Glomerular visceral epithelial cell (primary cell): ENCODE measurements around the gene SLC66A2.
"Not testable (repeated sequence)": the region's sequence is repeated elsewhere in the genome, so short reads cannot be mapped to it uniquely, and the experiment has no call there.

ENCODE experiments used
- DNase-seq: peaks from one replicate; pipeline ENCODE4 v3.0.0-alpha.2; 2016; ENCODE audit errors: extremely low spot score

Gene SLC66A2

DNA sequence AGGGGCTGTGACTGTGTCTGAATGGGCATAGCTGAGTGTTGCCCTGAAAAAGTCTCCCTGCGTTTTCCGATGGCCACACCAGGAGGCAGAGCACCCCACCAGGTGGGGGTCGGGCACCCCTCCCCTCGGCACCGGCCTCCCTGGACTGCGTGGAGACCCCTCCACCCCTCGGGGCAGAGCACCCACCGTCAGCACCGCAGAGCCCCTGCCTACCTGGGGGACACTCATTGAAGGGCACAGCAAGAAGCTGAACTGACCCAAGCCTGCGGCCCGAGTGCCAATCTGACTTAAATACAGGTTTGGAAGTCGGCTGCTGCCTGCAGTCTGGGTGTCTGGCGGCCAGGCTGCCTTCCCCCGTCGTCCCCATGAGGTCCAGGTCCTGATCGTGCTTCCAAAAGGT, 83.8 kb downstream of the SLC66A2 start:
- no peak for DNase-seq

GRCh38 chr18:79866889-79867574, 84.4 kb downstream of the SLC66A2 start:
- DNase-seq = no peak

DNA sequence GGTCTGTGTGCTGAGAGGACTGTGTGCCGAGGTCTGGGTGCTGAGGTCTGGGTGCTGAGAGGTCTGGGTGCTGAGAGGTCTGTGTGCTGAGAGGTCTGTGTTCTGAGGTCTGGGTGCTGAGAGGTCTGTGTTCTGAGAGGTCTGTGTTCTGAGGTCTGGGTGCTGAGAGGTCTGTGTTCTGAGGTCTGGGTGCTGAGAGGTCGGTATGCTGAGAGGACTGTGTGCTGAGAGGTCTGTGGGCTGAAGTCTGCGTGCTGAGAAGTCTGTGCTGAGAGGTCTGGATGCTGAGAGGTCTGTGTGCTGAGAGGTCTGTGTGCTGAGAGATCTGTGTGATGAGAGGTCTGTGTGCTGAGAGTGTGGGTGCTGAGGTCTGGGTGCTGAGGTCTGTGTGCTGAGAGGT, 85.5 kb downstream of the SLC66A2 start:
- not testable (repeated sequence) for DNase-seq

- not testable (repeated sequence) for DNase-seq
Measured at GRCh38 chr18:79864955-79865354, 86.5 kb downstream of the SLC66A2 start.

DNA sequence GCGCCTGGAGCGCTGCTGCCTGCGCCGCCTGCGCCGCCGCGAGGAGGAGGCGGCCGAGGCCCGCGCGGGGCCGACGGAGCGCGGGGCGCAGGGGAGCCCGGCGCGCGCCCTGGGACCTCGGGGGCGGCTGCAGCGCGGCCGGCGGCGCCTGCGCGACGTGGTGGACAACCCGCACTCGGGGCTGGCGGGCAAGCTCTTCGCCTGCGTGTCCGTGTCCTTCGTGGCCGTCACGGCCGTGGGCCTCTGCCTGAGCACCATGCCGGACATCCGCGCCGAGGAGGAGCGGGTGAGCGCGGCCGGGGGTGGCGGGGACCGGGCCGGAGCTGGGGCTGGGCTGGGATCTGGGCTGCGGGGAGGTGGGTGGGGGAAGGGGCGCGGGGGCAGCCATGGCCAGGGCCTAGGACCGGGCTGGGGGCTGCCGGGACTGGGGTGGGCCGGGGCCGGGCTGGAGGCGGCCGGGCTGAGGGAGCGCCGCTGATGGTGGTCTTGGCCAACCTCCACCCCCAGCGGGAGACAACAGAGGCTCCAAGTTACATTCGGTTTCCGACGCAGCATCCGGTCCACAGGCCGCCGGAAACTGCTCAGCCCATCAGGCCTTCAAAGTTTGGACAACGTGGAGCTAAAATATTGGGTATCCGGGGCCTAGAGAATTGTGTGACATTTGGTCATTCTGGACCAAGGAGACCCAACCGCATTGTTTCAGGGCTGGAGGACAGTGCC, 87.3 kb downstream of the SLC66A2 start:
- DNase-seq = no peak

DNA sequence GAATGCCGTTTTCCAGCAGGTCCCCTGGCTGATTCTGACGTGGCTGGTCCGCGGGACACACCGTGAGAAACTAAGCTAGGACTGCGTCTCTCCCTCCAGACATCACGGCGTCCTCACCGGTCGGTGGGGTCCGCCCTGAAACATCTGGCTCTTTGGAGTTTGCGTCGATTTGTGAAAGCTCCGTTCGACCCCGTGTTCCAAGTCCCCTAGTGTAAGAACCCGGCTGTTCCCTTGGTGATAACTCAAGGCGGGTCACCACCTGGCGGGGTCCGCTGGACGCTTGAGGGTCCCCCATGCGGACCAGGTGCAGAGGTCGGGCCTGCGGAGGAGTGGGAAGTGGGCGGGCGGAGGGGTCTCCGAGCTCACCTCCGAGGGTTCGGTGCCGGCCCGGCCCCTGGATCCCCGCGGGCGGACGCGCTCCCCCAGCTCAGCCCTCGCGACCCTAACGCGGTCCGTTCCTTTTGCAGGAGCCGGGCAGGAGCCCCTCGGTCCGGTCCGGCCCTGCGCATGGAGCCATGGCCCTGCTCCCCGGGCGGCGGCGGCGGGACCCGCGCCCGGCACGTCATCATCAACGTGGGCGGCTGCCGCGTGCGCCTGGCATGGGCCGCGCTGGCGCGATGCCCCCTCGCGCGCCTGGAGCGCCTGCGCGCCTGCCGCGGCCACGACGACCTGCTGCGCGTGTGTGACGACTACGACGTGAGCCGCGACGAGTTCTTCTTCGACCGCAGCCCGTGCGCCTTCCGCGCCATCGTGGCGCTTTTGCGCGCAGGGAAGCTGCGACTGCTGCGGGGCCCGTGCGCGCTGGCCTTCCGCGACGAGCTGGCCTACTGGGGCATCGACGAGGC, 88.1 kb downstream of the SLC66A2 start:
- no peak for DNase-seq

GRCh38 chr18:79862562-79862961, 88.9 kb downstream of the SLC66A2 start:
- no peak for DNase-seq

GRCh38 chr18:79861687-79862086, 89.8 kb downstream of the SLC66A2 start:
- DNase-seq = no peak

DNA sequence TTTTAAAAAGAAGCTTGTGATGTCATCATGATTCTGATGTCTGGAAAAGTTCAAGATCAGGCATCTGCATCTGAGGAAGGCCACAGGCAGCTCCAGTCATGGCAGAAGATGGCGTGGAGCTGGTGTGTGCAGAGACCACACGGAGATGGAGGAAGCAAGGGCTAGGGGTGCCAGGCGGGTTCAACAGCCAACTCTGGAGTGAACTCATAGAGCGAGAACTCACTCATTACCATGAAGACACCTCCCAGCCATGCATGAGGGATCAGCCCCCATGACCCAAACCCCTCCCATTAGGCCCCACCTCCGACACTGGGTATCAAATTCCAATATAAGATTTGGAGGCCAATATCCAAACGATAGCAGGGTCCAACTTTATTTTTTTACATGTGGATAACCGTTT, 92.1 kb downstream of the SLC66A2 start:
- DNase-seq = no peak

DNA sequence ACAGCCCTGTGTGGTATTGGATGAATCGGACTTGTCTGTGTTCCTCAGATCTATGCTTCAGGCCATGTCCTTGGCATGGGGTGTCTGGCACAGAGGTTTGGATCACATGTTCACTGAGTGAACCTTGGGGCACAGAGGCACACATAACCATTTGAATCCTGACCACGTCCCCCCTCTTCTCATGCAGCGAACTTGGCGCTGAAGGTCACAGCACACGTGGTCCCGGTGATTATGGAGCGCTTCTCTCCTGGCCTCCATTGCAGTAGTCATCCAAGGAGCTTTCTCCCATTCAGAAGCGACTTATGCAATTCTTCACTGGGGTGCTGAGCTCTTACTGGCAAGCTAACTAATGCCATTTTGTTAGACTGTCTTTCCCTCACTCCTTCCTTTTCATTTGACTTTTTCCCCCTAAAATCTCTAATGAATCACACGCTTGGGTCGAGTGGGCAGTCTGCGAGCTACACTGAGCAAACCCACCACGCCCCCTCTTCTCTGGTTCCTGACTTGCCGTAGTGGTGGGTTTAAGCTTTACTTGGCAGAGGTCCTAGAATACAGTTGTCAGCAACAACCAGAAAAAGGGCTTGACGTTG, 94.3 kb downstream of the SLC66A2 start:
- DNase-seq = no peak

- DNase-seq = peak; percentile 23
Measured at GRCh38 chr18:79856119-79857007, 95.1 kb downstream of the SLC66A2 start.

GRCh38 chr18:79855147-79855933, 96.1 kb downstream of the SLC66A2 start:
- DNase-seq = no peak

DNA sequence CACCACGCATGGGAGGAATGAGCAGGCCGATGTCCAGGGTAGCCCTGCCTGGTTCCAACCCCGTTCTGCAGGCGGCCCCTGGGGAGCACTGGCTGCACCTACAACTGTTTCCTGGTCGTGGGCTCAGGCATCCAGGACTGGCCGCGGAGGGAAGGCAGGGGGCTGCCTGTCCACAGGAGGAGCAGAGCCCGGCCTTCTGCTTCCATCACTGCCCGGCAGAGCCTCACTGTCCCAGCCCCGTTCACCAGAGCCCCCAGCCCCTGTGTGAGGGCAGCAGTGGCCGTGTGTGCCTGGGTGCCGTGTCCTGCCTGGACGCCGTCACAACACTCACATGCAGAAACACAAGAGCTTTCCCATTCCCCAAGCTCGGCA, 97.5 kb downstream of the SLC66A2 start:
- no peak for DNase-seq

- DNase-seq = no peak
Measured at GRCh38 chr18:79853303-79853992, 98.0 kb downstream of the SLC66A2 start.

DNA sequence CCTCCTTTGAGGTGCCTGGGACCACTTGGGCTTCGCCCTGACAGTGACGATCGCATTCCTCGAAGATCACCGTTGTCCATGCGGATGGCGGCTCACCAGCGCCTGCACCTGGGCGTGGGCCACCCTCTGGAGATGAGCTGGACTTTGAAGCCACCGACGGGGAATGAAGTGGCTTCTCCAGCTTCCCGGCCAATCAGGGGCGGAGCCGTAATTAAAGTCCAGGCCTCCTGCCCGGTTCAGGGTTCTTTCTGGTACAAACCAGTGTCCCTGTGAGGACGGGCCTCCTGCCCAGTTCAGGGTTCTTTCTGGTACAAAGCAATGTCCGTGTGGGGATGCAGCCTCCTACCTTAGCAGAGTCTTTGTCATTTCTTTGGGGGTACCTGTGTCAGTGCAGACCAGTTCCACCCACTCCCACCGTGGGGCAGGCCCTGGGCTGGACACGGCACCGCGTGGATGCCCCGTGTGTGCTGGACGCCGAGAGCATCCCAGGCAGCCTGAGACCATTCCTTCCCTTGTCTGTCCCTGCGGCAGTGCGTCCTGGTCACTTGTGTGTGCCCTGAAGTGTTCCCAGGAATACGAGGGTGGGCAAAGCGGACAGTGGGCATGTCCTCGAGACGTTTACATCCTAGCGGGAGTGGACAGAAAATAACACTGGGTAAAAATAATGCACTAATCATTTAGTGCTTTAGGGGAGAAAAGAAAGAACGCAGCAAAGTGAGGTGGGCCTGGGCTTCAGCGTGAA, 98.7 kb downstream of the SLC66A2 start:
- no peak for DNase-seq
